K562 (cell line): ENCODE results near the gene DCAF12. TPM values are rescaled to one million over a fixed set of nuclear protein-coding genes. Genes with fewer than 3 reads are reported as not detected.

ENCODE experiments used
- ATAC-seq: fragments of 200-7000 bp; cut with Tn5 transposase; 3 replicates; pipeline ENCODE4 v1.9.1; 2020; ENCODE audit warnings: moderate library complexity
- BruUV-seq: library from RNA; stranded (reverse); fragments of 400-500 nt; replicated peaks from 2 replicates; lab custom pipeline; 2021; lab: Mats Ljungman, UMichigan
- CTCF ChIA-PET: fragments of 300-600 bp; formaldehyde crosslinking; extraction: SDS; loops from one replicate; lab custom pipeline; 2021; ENCODE audit warnings: low intra/inter-chr PET ratio; lab: Yijun Ruan, JAX
- POLR2A ChIA-PET: fragments of 300-600, 350-650 bp; sonication (Branson Sonifier 250); formaldehyde crosslinking; extraction: SDS; loops from one replicate; lab custom pipeline; 2021; ENCODE audit warnings: antibody characterized with exemption, inconsistent platforms; lab: Yijun Ruan, JAX
- DNase-seq, 4 experiments: peaks; one replicate each; pipeline versions ENCODE4 v3.0.0 to v3.0.0-alpha.2; 2011 to 2018; ENCODE audit warnings: low spot score in 3 of 4, mixed read lengths in 3 of 4; ENCODE audit errors: extremely low read depth in 1 of 4
- FAIRE-seq: peaks from 2 replicates; lab custom pipeline; 2011; peaks lifted over from hg19 to GRCh38; lab: Jason Lieb, UNC
- H2AFZ ChIP-seq: 2 replicates; pipeline ENCODE4 v1.6.0; 2011; ENCODE audit warnings: low read depth, low read length, control low read depth, inconsistent platforms
- H3K27ac ChIP-seq: fragments of 200-600 bp; 3 replicates; pipeline ENCODE4 v1.8.0; 2011; ENCODE audit warnings: low read depth, mild to moderate bottlenecking, control low read depth, inconsistent platforms, low read length, moderate library complexity, mixed read lengths; ENCODE audit errors: extremely low read depth
- H3K27me3 ChIP-seq, 2 experiments: fragments of 300-600 bp in 1 of 2; 2 replicates in 1 of 2; 3 replicates in 1 of 2; pipeline versions ENCODE4 v1.6.0 to v1.8.0; 2011; ENCODE audit warnings: inconsistent platforms in 2 of 2, low read length in 2 of 2, mild to moderate bottlenecking in 1 of 2, mixed read lengths in 1 of 2, moderate library complexity in 1 of 2; ENCODE audit not compliant: control insufficient read depth in 2 of 2, insufficient read depth in 2 of 2
- H3K36me3 ChIP-seq: fragments of 300-600 bp; 3 replicates; pipeline ENCODE4 v1.8.0; 2011; ENCODE audit warnings: mild to moderate bottlenecking, low read length, inconsistent platforms; ENCODE audit not compliant: control insufficient read depth, insufficient read depth
- H3K4me1 ChIP-seq, 2 experiments: fragments of 200-600 bp in 1 of 2; replicated peaks in 1 of 2; 2 replicates in 1 of 2; 3 replicates in 1 of 2; pipeline versions ENCODE4 v1.5.1 to v1.8.0; 2011; ENCODE audit warnings: inconsistent platforms in 2 of 2, low read length in 2 of 2, mild to moderate bottlenecking in 1 of 2, mixed read lengths in 1 of 2, moderate library complexity in 1 of 2; ENCODE audit not compliant: control insufficient read depth in 2 of 2, insufficient read depth in 2 of 2
- H3K4me2 ChIP-seq: 2 replicates; pipeline ENCODE4 v1.6.1; 2011; ENCODE audit warnings: low read length, control low read depth, inconsistent platforms, mixed read lengths; ENCODE audit not compliant: insufficient read depth
- H3K4me3 ChIP-seq: fragments of 200-600 bp; sonication (generic), shearing (Covaris generic); 2 replicates; pipeline ENCODE4 v1.5.1; 2016; ENCODE audit warnings: control low read depth, inconsistent platforms
- H3K79me2 ChIP-seq: fragments of 200-600 bp; 3 replicates; pipeline ENCODE4 v1.8.0; 2011; ENCODE audit warnings: low read length, inconsistent platforms; ENCODE audit not compliant: control insufficient read depth, insufficient read depth
- H3K9ac ChIP-seq, 2 experiments: 2 replicates each; pipeline versions ENCODE4 v1.6.0 to v1.6.1; 2011; ENCODE audit warnings: low read depth in 2 of 2, low read length in 2 of 2, control low read depth in 1 of 2, inconsistent platforms in 1 of 2, mild to moderate bottlenecking in 1 of 2, mixed read lengths in 1 of 2; ENCODE audit not compliant: insufficient read depth in 1 of 2
- H3K9me1 ChIP-seq: one replicate; pipeline ENCODE4 v1.6.0; 2011; ENCODE audit warnings: inconsistent platforms, mild to moderate bottlenecking, low read length, moderate library complexity; ENCODE audit not compliant: control insufficient read depth, insufficient read depth
- H3K9me3 ChIP-seq: replicated peaks from 2 replicates; pipeline ENCODE4 v1.5.1; 2011; ENCODE audit warnings: low read depth, low read length, inconsistent platforms; ENCODE audit not compliant: control insufficient read depth, insufficient read depth
- H4K20me1 ChIP-seq: replicated peaks from 2 replicates; pipeline ENCODE4 v1.6.1; 2011; ENCODE audit warnings: low read length, inconsistent platforms, mixed read lengths; ENCODE audit not compliant: control insufficient read depth, insufficient read depth
- ATF3 ChIP-seq, 2 experiments: fragments of 450-650 bp in 1 of 2; sonication (generic) in 1 of 2; formaldehyde crosslinking in 1 of 2; IDR thresholded peaks in 1 of 2; conservative IDR thresholded peaks in 1 of 2; 2 replicates each; pipeline versions ENCODE4 v1.6.1 to v1.8.1; 2016 to 2023; ENCODE audit warnings: mild to moderate bottlenecking in 2 of 2, moderate library complexity in 2 of 2, inconsistent platforms in 1 of 2, missing genetic modification reagents in 1 of 2
- CTBP1 ChIP-seq: fragments of 450-650 bp; IDR thresholded peaks from 2 replicates; pipeline ENCODE4 v1.6.1; 2016; ENCODE audit warnings: borderline replicate concordance
- DACH1 ChIP-seq: fragments of 450-650 bp; IDR thresholded peaks from 2 replicates; pipeline ENCODE4 v1.6.1; 2018; ENCODE audit not compliant: partially characterized antibody
- DLX4 ChIP-seq: fragments of 250-450 bp; sonication (Bioruptor Pico); IDR thresholded peaks from 2 replicates; pipeline ENCODE4 v1.6.1; 2021; ENCODE audit warnings: mild to moderate bottlenecking
- EWSR1 ChIP-seq: fragments of 450-650 bp; IDR thresholded peaks from 2 replicates; pipeline ENCODE4 v1.6.1; 2018; ENCODE audit warnings: borderline replicate concordance, mild to moderate bottlenecking, low read depth, moderate library complexity; ENCODE audit not compliant: partially characterized antibody
- FOXA3 ChIP-seq, 2 experiments: fragments of 450-650 bp in 1 of 2; sonication (generic) in 1 of 2; formaldehyde crosslinking; IDR thresholded peaks in 1 of 2; conservative IDR thresholded peaks in 1 of 2; 2 replicates each; pipeline versions ENCODE4 v1.4.0 to v1.8.0; 2020 to 2022; ENCODE audit warnings: mild to moderate bottlenecking in 2 of 2, missing genetic modification reagents in 1 of 2
- FOXK1 ChIP-seq: sonication (generic); formaldehyde crosslinking; IDR thresholded peaks from 2 replicates; pipeline ENCODE4 v1.8.0; 2022; ENCODE audit warnings: missing genetic modification reagents, mild to moderate bottlenecking, borderline replicate concordance
- GATAD2B ChIP-seq: fragments of 450-650 bp; IDR thresholded peaks from 2 replicates; pipeline ENCODE4 v1.6.1; 2017; ENCODE audit warnings: mild to moderate bottlenecking, borderline replicate concordance
- JUND ChIP-seq, 2 experiments: IDR thresholded peaks; 2 replicates in 1 of 2; 3 replicates in 1 of 2; pipeline ENCODE4 v1.6.1; 2011; ENCODE audit warnings: borderline replicate concordance in 2 of 2, low read depth in 2 of 2, low read length in 2 of 2, improper control_type of control experiment in 1 of 2, missing biosample characterization in 1 of 2, missing genetic modification characterization in 1 of 2, missing genetic modification reagents in 1 of 2
- MAX ChIP-seq: sonication (generic); formaldehyde crosslinking; IDR thresholded peaks from 2 replicates; pipeline ENCODE4 v1.9.0; 2022; ENCODE audit warnings: mild to moderate bottlenecking, missing genetic modification reagents
- RBM25 ChIP-seq: fragments of 200-400 bp; formaldehyde crosslinking; IDR thresholded peaks from 2 replicates; pipeline ENCODE4 v1.6.1; 2018; ENCODE audit warnings: low read length, low read depth, moderate library complexity; ENCODE audit not compliant: severe bottlenecking
- SETDB1 ChIP-seq: IDR thresholded peaks from one replicate; pipeline ENCODE4 v1.6.1; 2012; ENCODE audit warnings: low read length, control low read depth, inconsistent platforms
- SIRT6 ChIP-seq: IDR thresholded peaks from one replicate; pipeline ENCODE4 v1.6.1; 2012; ENCODE audit warnings: low read depth, mild to moderate bottlenecking, control low read depth, inconsistent platforms, low read length, moderate library complexity
- SMARCE1 ChIP-seq: fragments of 450-650 bp; IDR thresholded peaks from 2 replicates; pipeline ENCODE4 v1.7.1; 2016; ENCODE audit warnings: mild to moderate bottlenecking
- SOX6 ChIP-seq: fragments of 450-650 bp; IDR thresholded peaks from 2 replicates; pipeline ENCODE4 v1.6.1; 2014; ENCODE audit warnings: mild to moderate bottlenecking
- SUPT5H ChIP-seq: fragments of 450-650 bp; IDR thresholded peaks from 2 replicates; pipeline ENCODE4 v1.6.1; 2016
- ZFP91 ChIP-seq: sonication (generic); formaldehyde crosslinking; IDR thresholded peaks from 2 replicates; pipeline ENCODE4 v1.8.0; 2022; ENCODE audit warnings: mild to moderate bottlenecking, missing genetic modification reagents
- ZNF165 ChIP-seq: fragments of 250-450 bp; sonication (Bioruptor Pico); IDR thresholded peaks from 2 replicates; pipeline ENCODE4 v1.4.0; 2020; ENCODE audit warnings: borderline replicate concordance
- ZNF551 ChIP-seq: fragments of 250-450 bp; sonication (Bioruptor Pico); IDR thresholded peaks from 2 replicates; pipeline ENCODE4 v1.5.0; 2021; ENCODE audit warnings: mild to moderate bottlenecking, moderate library complexity
- WGBS: fragments of 100-300 bp; shearing (Covaris generic); methylation state at CpG from one replicate; pipeline ENCODE4 v1.1.6; 2016; ENCODE audit warnings: low coverage, mixed read lengths; ENCODE audit not compliant: insufficient coverage; ENCODE audit errors: missing lambda C conversion rate; 5-methylcytosine and 5-hydroxymethylcytosine counted together
- in situ Hi-C: fragments of 300-500 bp; cut with MboI; formaldehyde crosslinking; loops from 4 replicates; pipeline ENCODE4 v1.15.0; 2018; ENCODE audit warnings: inconsistent platforms, mixed read lengths
- intact Hi-C: fragments of 100-400 bp; cut with micrococcal nuclease; formaldehyde crosslinking; loops from 2 replicates; pipeline ENCODE4 v1.14.2; 2022
- polyA plus RNA-seq, 8 experiments: library from polyadenylated mRNA; depleted of rRNA in 4 of 8; stranded (reverse) in 5 of 8; unstranded in 3 of 8; fragments of >200 nt; fragmentation: Nextera tagmentation in 2 of 8; fragmentation: Illumina TruSeq in 1 of 8; extraction: Ambion mirVana in 2 of 8; extraction: Trizol in 1 of 8; gene quantifications; 2 replicates each; pipeline versions ENCODE4 v1.2.1 to v1.2.3, GENCODE V29; 2011 to 2014; ENCODE audit warnings: inconsistent platforms in 1 of 8, missing spikeins in 1 of 8
- total RNA-seq, 7 experiments: library from RNA; depleted of rRNA in 6 of 7; stranded (reverse); fragments of >200 nt in 6 of 7; fragmentation: Illumina TruSeq in 2 of 7; extraction: Trizol in 2 of 7; gene quantifications; 2 replicates each; pipeline versions ENCODE4 v1.2.1 to v1.2.3, GENCODE V29; 2011 to 2021; ENCODE audit warnings: low replicate concordance in 1 of 7

DCAF12 gene
- total and polyA plus RNA-seq, 9 of the 15 experiments (the other 6 are each of a cell fraction or from before 2014, with no cell fraction given) = 10.9 to 59.6 (median 30.8) TPM

GRCh38 chr9:34084562-34084961 lies 41.9 kb downstream of the DCAF12 start (continued):
- TF ChIP-seq GATAD2B = no peak
- no peak for TF ChIP-seq ZNF165
- TF ChIP-seq FOXA3 (CRISPR knock-in tag; conservative IDR thresholded peaks at IDR 0.05 in 1 of 2, IDR thresholded peaks at IDR 0.05 in 1 of 2) = no peak
- no peak for TF ChIP-seq MAX (CRISPR knock-in tag)
- TF ChIP-seq RBM25 = no peak
- no peak for TF ChIP-seq FOXK1
- no peak for TF ChIP-seq ZFP91 (CRISPR knock-in tag)
- no peak for TF ChIP-seq ZNF551 (CRISPR knock-in tag)

GRCh38 chr9:34079181-34079580 lies 47.3 kb downstream of the DCAF12 start:
- BruUV-seq = no TSS peak
- no peak overlapping the region for H2AFZ ChIP-seq
- H3K4me1 ChIP-seq = peaks cover 0 to 2% of the 10 kb centered on the region in 2 experiments; a peak in 1 of 5 replicates
- H3K27ac ChIP-seq = no peak overlapping the region
- POLR2A ChIA-PET = no interaction called here
- no peaks in the 10 kb centered on the region for H3K79me2 ChIP-seq
- H3K27me3 ChIP-seq = no peaks in the 10 kb centered on the region
- WGBS = 16% methylated on average over 2 of the region's 2 CpGs
- no peak for FAIRE-seq
- no peak overlapping the region for H3K4me2 ChIP-seq
- no peaks in the 10 kb centered on the region for H4K20me1 ChIP-seq
- no peak overlapping the region for H3K4me3 ChIP-seq
- intact Hi-C loops (loop anchor here (10.0 kb wide), 1 partner anchor 154 kb away; no protein-coding TSS in a partner anchor), in situ Hi-C loops (no loop called here)
- no peaks in the 10 kb centered on the region for H3K9me1 ChIP-seq
- H3K9me3 ChIP-seq = no peaks in the 10 kb centered on the region
- H3K36me3 ChIP-seq = no peaks in the 10 kb centered on the region
- ATAC-seq = 0 out of 3 replicates have a peak, but pooled peaks have one; percentile 37
- H3K9ac ChIP-seq = no peak overlapping the region
- peak in 2 of 4 experiments; percentile 20 to 29 for DNase-seq
- CTCF ChIA-PET = no interaction called here
- TF ChIP-seq DACH1 (no peak), JUND (IDR thresholded peaks at IDR 0.05; ENCODE audit: borderline replicate concordance, low read depth, low read length) (peak; percentile 79; the same call in 1 of the 2 replicates), JUND (tag; IDR thresholded peaks at IDR 0.05; ENCODE audit: borderline replicate concordance, low read depth, low read length) (peak; percentile 73), DLX4 (CRISPR knock-in tag) (no peak), EWSR1 (no peak), SMARCE1 (no peak), SIRT6 (no peak), SETDB1 (no peak), CTBP1 (peak; percentile 43; the same call in 1 of the 2 replicates), SUPT5H (no peak), ATF3 (IDR thresholded peaks at IDR 0.05) (peak; percentile 89), ATF3 (CRISPR knock-in tag; conservative IDR thresholded peaks at IDR 0.05) (no peak), SOX6 (0 out of 2 replicates have a peak, but pooled peaks have one; percentile 16)
